Jurkat, Clone E6-1 (cell line): ENCODE results near the gene IRX1.

ENCODE experiments used
- DNase-seq: peaks from one replicate; pipeline ENCODE4 v3.0.0-alpha.2; 2011; ENCODE audit warnings: low read depth, low spot score
- H3K4me3 ChIP-seq: 2 replicates; pipeline ENCODE4 v1.5.1; 2011; ENCODE audit warnings: mild to moderate bottlenecking, low read length, control low read depth, moderate library complexity

The IRX1 gene

GRCh38 chr5:3625626-3626025 is 30.0 kb downstream of the IRX1 start:
- peak; percentile 12 for DNase-seq
- H3K4me3 ChIP-seq, result no peak overlapping the region

DNA sequence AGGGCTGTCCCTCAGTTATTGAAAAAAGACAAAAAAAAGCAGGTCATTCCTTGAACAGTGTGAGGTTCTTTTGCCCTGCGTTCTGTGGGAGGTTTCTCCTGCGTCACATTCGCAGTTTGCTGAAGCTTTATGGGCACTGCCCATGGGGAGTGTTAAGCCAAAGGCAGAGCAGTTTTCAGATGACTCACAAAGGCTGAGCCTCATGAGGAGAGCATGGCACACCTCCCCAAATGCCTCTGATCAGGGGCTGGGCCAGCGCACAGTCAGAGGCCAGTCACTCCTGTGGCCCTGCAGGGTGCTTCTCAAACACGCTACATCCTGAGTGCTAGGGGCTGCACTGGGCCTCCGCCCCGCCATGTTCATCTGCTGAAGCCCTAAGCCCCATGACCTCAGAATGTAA is 38.4 kb downstream of the IRX1 start:
- DNase-seq, result no peak
- no peak overlapping the region for H3K4me3 ChIP-seq

GRCh38 chr5:3639175-3639574 is 43.5 kb downstream of the IRX1 start:
- no peak overlapping the region for H3K4me3 ChIP-seq
- no peak for DNase-seq

DNA sequence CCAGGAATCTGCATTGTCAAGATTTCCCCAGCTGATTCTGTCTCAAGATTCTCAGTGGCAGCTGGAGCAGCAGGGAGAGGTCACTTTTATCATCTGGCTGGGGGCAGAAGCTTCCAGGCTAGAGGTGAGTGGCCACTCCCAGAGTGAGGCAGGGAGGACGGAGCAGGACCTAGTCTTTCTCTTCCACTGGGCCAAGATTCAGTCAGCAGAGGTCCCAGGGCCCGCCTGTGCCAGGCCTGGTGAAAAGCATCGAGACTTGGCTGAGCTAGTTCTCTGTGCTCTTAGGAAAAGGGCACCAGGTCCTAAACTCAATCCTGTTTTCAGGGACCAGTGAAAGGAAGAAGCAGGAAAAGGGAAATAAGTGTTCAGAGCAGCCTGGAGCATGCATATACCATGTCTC is 46.6 kb downstream of the IRX1 start:
- H3K4me3 ChIP-seq, result no peak overlapping the region
- no peak for DNase-seq

GRCh38 chr5:3650320-3650719 is 54.7 kb downstream of the IRX1 start:
- H3K4me3 ChIP-seq, result no peak overlapping the region
- no peak for DNase-seq

GRCh38 chr5:3650868-3651267 is 55.2 kb downstream of the IRX1 start:
- H3K4me3 ChIP-seq, result no peak overlapping the region
- no peak for DNase-seq
